Liver (tissue), 9 donors: ENCODE data around the gene MADCAM1. TPM values are rescaled to one million over a fixed set of nuclear protein-coding genes. Genes with fewer than 3 reads are reported as not detected.

Source experiments
- DNase-seq: peaks from one replicate; pipeline ENCODE4 v3.0.0-alpha.2; 2017; ENCODE audit warnings: low spot score
- H3K27ac ChIP-seq, 2 donors: one replicate each; pipeline ENCODE4 v1.7.0; 2013; ENCODE audit warnings: inconsistent platforms in 2 of 2, low read length in 2 of 2, control low read depth in 1 of 2, low read depth in 1 of 2, mild to moderate bottlenecking in 1 of 2
- H3K27me3 ChIP-seq, 4 donors: one replicate each; pipeline versions ENCODE4 v1.6.1 to v1.7.0; 2013; ENCODE audit warnings: low read length in 3 of 4, inconsistent platforms in 1 of 4, mild to moderate bottlenecking in 1 of 4, moderate library complexity in 1 of 4; ENCODE audit not compliant: control insufficient read depth in 4 of 4, insufficient read depth in 4 of 4
- H3K36me3 ChIP-seq, 4 donors: one replicate each; pipeline versions ENCODE4 v1.6.1 to v1.7.0; 2013; ENCODE audit warnings: low read length in 3 of 4, mild to moderate bottlenecking in 3 of 4, low read depth in 1 of 4, moderate library complexity in 1 of 4; ENCODE audit not compliant: control insufficient read depth in 4 of 4, insufficient read depth in 3 of 4
- H3K4me1 ChIP-seq, 4 donors: one replicate each; pipeline versions ENCODE4 v1.6.1 to v1.7.0; 2013; ENCODE audit warnings: low read length in 3 of 4, mild to moderate bottlenecking in 3 of 4, moderate library complexity in 1 of 4; ENCODE audit not compliant: control insufficient read depth in 4 of 4, insufficient read depth in 4 of 4
- H3K4me3 ChIP-seq, 3 donors: one replicate each; pipeline versions ENCODE4 v1.6.1 to v1.7.0; 2013; ENCODE audit warnings: low read length in 3 of 3, control low read depth in 1 of 3, low read depth in 1 of 3, mild to moderate bottlenecking in 1 of 3
- H3K9ac ChIP-seq, 2 donors: one replicate each; pipeline ENCODE4 v1.7.0; 2013; ENCODE audit warnings: low read length in 2 of 2, mild to moderate bottlenecking in 2 of 2, moderate library complexity in 2 of 2, control low read depth in 1 of 2, low read depth in 1 of 2
- H3K9me3 ChIP-seq, 4 donors: one replicate each; pipeline versions ENCODE4 v1.6.1 to v1.7.0; 2013; ENCODE audit warnings: low read length in 3 of 4; ENCODE audit not compliant: control insufficient read depth in 4 of 4
- ATF3 ChIP-seq: IDR thresholded peaks from 2 replicates; pipeline ENCODE4 v1.6.1; 2016; ENCODE audit warnings: antibody characterized with exemption
- CTCF ChIP-seq: fragments of 150-350 bp; IDR thresholded peaks from 2 replicates; pipeline ENCODE4 v1.5.1; 2017; ENCODE audit warnings: improper control_type of control experiment, low read depth, low read length; ENCODE audit not compliant: missing input control
- EGR1 ChIP-seq, 2 donors: IDR thresholded peaks; 2 replicates each; pipeline ENCODE4 v1.6.1; 2016 to 2018; ENCODE audit warnings: antibody characterized with exemption in 2 of 2, low read depth in 2 of 2
- FOXA1 ChIP-seq: IDR thresholded peaks from 2 replicates; pipeline ENCODE4 v1.6.1; 2016; ENCODE audit warnings: antibody characterized with exemption
- FOXA2 ChIP-seq: IDR thresholded peaks from 2 replicates; pipeline ENCODE4 v1.6.1; 2016; ENCODE audit warnings: antibody characterized with exemption
- HNF4A ChIP-seq, 2 donors: conservative IDR thresholded peaks; 2 replicates each; pipeline ENCODE4 v1.6.1; 2016; ENCODE audit warnings: antibody characterized with exemption in 2 of 2, mild to moderate bottlenecking in 2 of 2
- HNF4G ChIP-seq: IDR thresholded peaks from 2 replicates; pipeline ENCODE4 v1.6.1; 2016; ENCODE audit warnings: antibody characterized with exemption
- MAX ChIP-seq: IDR thresholded peaks from 2 replicates; pipeline ENCODE4 v1.6.1; 2016; ENCODE audit warnings: antibody characterized with exemption
- NR2F2 ChIP-seq: IDR thresholded peaks from 2 replicates; pipeline ENCODE4 v1.6.1; 2016; ENCODE audit warnings: antibody characterized with exemption
- RAD21 ChIP-seq, 2 donors: IDR thresholded peaks; 2 replicates each; pipeline ENCODE4 v1.6.1; 2016; ENCODE audit warnings: antibody characterized with exemption in 2 of 2, mild to moderate bottlenecking in 2 of 2
- REST ChIP-seq: IDR thresholded peaks from 2 replicates; pipeline ENCODE4 v1.6.1; 2016; ENCODE audit warnings: antibody characterized with exemption, mild to moderate bottlenecking
- RXRA ChIP-seq, 2 donors: IDR thresholded peaks; 2 replicates each; pipeline ENCODE4 v1.6.1; 2017 to 2018; ENCODE audit warnings: antibody characterized with exemption in 2 of 2, mild to moderate bottlenecking in 1 of 2
- SP1 ChIP-seq: IDR thresholded peaks from 2 replicates; pipeline ENCODE4 v1.6.1; 2018; ENCODE audit warnings: antibody characterized with exemption, mild to moderate bottlenecking
- YY1 ChIP-seq: IDR thresholded peaks from 2 replicates; pipeline ENCODE4 v1.6.1; 2016; ENCODE audit warnings: antibody characterized with exemption, mild to moderate bottlenecking
- WGBS: extraction: QIAGEN DNeasy Blood & Tissue Kit; methylation state at CpG from one replicate; pipeline ENCODE4 v1.1.7; 2013; 5-methylcytosine and 5-hydroxymethylcytosine counted together
- polyA plus RNA-seq, 2 donors: library from polyadenylated mRNA; stranded (reverse) in 1 of 2; unstranded in 1 of 2; fragments of 200-250 nt in 1 of 2; fragments of >200 nt in 1 of 2; fragmentation: Nextera tagmentation in 1 of 2; extraction: Ambion mirVana in 1 of 2; gene quantifications; one replicate each; pipeline versions ENCODE4 v1.2.1 to v1.2.3, GENCODE V29; 2013 to 2015
- total RNA-seq, 2 donors: library from RNA; depleted of rRNA; stranded (reverse); fragments of >200 nt; gene quantifications; one replicate each; pipeline ENCODE4 v1.2.3, GENCODE V29; 2014
- donor health status: healthy.
- donor health status: healthy.
- donor health status: healthy.
- donor health status: healthy.
- donor health status: healthy.

MADCAM1 gene
- total and polyA plus RNA-seq, 4 donors: 0.17 to 0.32 (median 0.24) TPM

- Histone ChIP-seq H3K9ac (no peak overlapping the region), H3K4me3 (no peak overlapping the region), H3K9me3 (no peaks in the 10 kb centered on the region), H3K4me1 (peaks cover 0 to 6% (median 2%) of the 10 kb centered on the region in 4 donors), H3K27ac (no peak overlapping the region), H3K36me3 (peaks cover 0 to 6% (median 2%) of the 10 kb centered on the region in 4 donors), H3K27me3 (no peaks in the 10 kb centered on the region)
- TF ChIP-seq HNF4A (conservative IDR thresholded peaks at IDR 0.05) (no peak), HNF4G (no peak), FOXA1 (no peak), SP1 (no peak), YY1 (no peak), FOXA2 (no peak), RAD21 (IDR thresholded peaks at IDR 0.05) (no peak)
- DNase-seq: no peak
- WGBS: 97% methylated on average over 39 of the region's 39 CpGs
These were observed 41.1 kb upstream of the MADCAM1 start for GRCh38 chr19:455031-455705.

- peaks cover 0 to 6% (median 2%) of the 10 kb centered on the region in 4 donors for H3K36me3 ChIP-seq
- no peaks in the 10 kb centered on the region for H3K27me3 ChIP-seq
- H3K27ac ChIP-seq: no peak overlapping the region
- no peak for DNase-seq
- no peaks in the 10 kb centered on the region for H3K9me3 ChIP-seq
- H3K9ac ChIP-seq: no peak overlapping the region
- TF ChIP-seq EGR1 (IDR thresholded peaks at IDR 0.05; ENCODE audit: low read depth in 2 of 2) (no peak), ATF3 (no peak), RXRA (IDR thresholded peaks at IDR 0.05) (no peak), CTCF (no peak), NR2F2 (no peak), RAD21 (IDR thresholded peaks at IDR 0.05) (no peak), SP1 (no peak), FOXA1 (no peak), HNF4A (conservative IDR thresholded peaks at IDR 0.05) (no peak), HNF4G (no peak), MAX (no peak), REST (no peak)
- 95% methylated on average over 31 of the region's 31 CpGs for WGBS
- H3K4me1 ChIP-seq: peaks cover 0 to 6% (median 2%) of the 10 kb centered on the region in 4 donors
- no peak overlapping the region for H3K4me3 ChIP-seq
These were observed 40.3 kb upstream of the MADCAM1 start for GRCh38 chr19:455851-456546.
